Ovary (tissue), 3 donors: ENCODE data around the gene CLIC4.

Experiments
- EP300 ChIP-seq: sonication (generic); formaldehyde crosslinking; IDR thresholded peaks from one replicate; pipeline ENCODE4 v1.6.1; 2017; ENCODE audit warnings: antibody characterized with exemption
- POLR2A ChIP-seq: fragments of 450-650 bp; IDR thresholded peaks from one replicate; pipeline ENCODE4 v1.6.1; 2017; ENCODE audit warnings: antibody characterized with exemption, mild to moderate bottlenecking, moderate library complexity
- TF ChIP-seq, protein P1 (sequence below), 3 donors: fragments of 450-650 bp in 2 of 3; fragments of 200-600 bp in 1 of 3; IDR thresholded peaks; one replicate each; pipeline versions ENCODE4 v1.5.1 to v1.8.0; 2016 to 2022; ENCODE audit warnings: antibody characterized with exemption in 3 of 3, mild to moderate bottlenecking in 1 of 3
- donor health status: DM: no; HTN: no; CAD: no.

DNA sequence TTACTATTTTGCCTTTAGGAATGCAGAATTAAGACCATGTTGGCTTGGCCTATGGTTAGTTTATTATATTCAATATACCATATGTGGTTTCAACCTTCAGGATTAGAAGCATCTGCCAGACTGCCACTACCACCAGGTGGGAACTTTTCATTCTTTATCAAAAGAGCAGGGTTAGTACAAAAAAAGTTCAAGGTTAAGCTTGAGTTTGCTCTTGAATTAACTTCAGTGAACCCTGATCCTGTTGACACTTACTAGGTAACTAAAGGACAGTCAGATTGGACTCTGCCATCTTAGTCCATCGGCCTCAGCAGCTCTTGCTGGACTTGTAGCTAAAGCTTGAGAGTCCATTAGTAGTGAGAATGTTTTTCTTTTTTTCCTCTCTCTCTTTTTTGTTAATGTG lies 22.1 kb downstream of the CLIC4 start:
- TF ChIP-seq, protein P1, sequence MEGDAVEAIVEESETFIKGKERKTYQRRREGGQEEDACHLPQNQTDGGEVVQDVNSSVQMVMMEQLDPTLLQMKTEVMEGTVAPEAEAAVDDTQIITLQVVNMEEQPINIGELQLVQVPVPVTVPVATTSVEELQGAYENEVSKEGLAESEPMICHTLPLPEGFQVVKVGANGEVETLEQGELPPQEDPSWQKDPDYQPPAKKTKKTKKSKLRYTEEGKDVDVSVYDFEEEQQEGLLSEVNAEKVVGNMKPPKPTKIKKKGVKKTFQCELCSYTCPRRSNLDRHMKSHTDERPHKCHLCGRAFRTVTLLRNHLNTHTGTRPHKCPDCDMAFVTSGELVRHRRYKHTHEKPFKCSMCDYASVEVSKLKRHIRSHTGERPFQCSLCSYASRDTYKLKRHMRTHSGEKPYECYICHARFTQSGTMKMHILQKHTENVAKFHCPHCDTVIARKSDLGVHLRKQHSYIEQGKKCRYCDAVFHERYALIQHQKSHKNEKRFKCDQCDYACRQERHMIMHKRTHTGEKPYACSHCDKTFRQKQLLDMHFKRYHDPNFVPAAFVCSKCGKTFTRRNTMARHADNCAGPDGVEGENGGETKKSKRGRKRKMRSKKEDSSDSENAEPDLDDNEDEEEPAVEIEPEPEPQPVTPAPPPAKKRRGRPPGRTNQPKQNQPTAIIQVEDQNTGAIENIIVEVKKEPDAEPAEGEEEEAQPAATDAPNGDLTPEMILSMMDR (IDR thresholded peaks at IDR 0.05) = no peak
- TF ChIP-seq POLR2A (no peak), EP300 (no peak)
